Endodermal cell (in vitro differentiated cells): ENCODE data around the gene GNG12. TPM values are rescaled to one million over a fixed set of nuclear protein-coding genes. Genes with fewer than 3 reads are reported as not detected.

Experiments
- DNase-seq: peaks from one replicate; pipeline ENCODE4 v3.0.0-alpha.2; 2017
- H3K27ac ChIP-seq: 2 replicates; pipeline ENCODE4 v1.5.1; 2013; ENCODE audit warnings: mild to moderate bottlenecking, low read depth, low read length, moderate library complexity
- H3K27me3 ChIP-seq: 2 replicates; pipeline ENCODE4 v1.6.1; 2013; ENCODE audit warnings: mild to moderate bottlenecking, low read length, moderate library complexity; ENCODE audit not compliant: insufficient read depth, control insufficient read depth, poor library complexity, severe bottlenecking
- H3K36me3 ChIP-seq: 2 replicates; pipeline ENCODE4 v1.7.0; 2013; ENCODE audit warnings: mild to moderate bottlenecking, low read length, moderate library complexity; ENCODE audit not compliant: control insufficient read depth, insufficient read depth
- H3K4me1 ChIP-seq: one replicate; pipeline ENCODE4 v1.7.0; 2013; ENCODE audit warnings: low read length; ENCODE audit not compliant: control insufficient read depth, insufficient read depth
- H3K4me3 ChIP-seq: 2 replicates; pipeline ENCODE4 v1.5.1; 2013; ENCODE audit warnings: mild to moderate bottlenecking, low read length, moderate library complexity
- H3K9ac ChIP-seq: 2 replicates; pipeline ENCODE4 v1.6.1; 2013; ENCODE audit warnings: mild to moderate bottlenecking, low read length, moderate library complexity; ENCODE audit not compliant: poor library complexity, severe bottlenecking; ENCODE audit errors: extremely low read depth
- H3K9me3 ChIP-seq: 2 replicates; pipeline ENCODE4 v1.6.1; 2013; ENCODE audit warnings: mild to moderate bottlenecking, low read length, moderate library complexity; ENCODE audit not compliant: control insufficient read depth
- H3K27ac Mint-ChIP-seq: 2 replicates; pipeline ENCODE4 v1.8.0; 2020; ENCODE audit warnings: mixed read lengths
- H3K27me3 Mint-ChIP-seq: 2 replicates; pipeline ENCODE4 v1.8.0; 2021; ENCODE audit warnings: mild to moderate bottlenecking, mixed read lengths; ENCODE audit not compliant: insufficient read depth
- H3K36me3 Mint-ChIP-seq: 2 replicates; pipeline ENCODE4 v1.8.0; 2020; ENCODE audit warnings: low read depth, mixed read lengths
- H3K4me1 Mint-ChIP-seq: 2 replicates; pipeline ENCODE4 v1.8.0; 2020; ENCODE audit warnings: mixed read lengths
- H3K4me3 Mint-ChIP-seq: 2 replicates; pipeline ENCODE4 v1.8.0; 2020; ENCODE audit warnings: mild to moderate bottlenecking, moderate library complexity, mixed read lengths
- H3K9me3 Mint-ChIP-seq: 2 replicates; pipeline ENCODE4 v1.8.0; 2020; ENCODE audit warnings: mild to moderate bottlenecking, mixed read lengths
- WGBS, 2 experiments: methylation state at CpG; one replicate each; pipeline versions ENCODE4 v1.1.5 to v1.1.7; 2013; ENCODE audit warnings: missing lambda C conversion rate in 2 of 2, mixed read lengths in 1 of 2; ENCODE audit not compliant: insufficient coverage in 1 of 2, insufficient read length in 1 of 2; 5-methylcytosine and 5-hydroxymethylcytosine counted together
- total RNA-seq, 2 donors: library from RNA; stranded (reverse); fragmentation: NEBNext Ultra II Directional in 1 of 2; extraction: Animal tissue kit (Norgen Biotek cat#: 25700) in 1 of 2; gene quantifications; 2 replicates in 1 of 2; 3 replicates in 1 of 2; pipeline ENCODE4 v1.2.1, GENCODE V29; 2021
- TF ChIP-seq, protein P1 (sequence below): fragments of 200-600 bp; sonication (generic); conservative IDR thresholded peaks from 2 replicates; pipeline ENCODE4 v1.5.0; 2021; ENCODE audit warnings: antibody characterized with exemption, mild to moderate bottlenecking

GNG12 gene
- total RNA-seq, 2 donors from 2014 or later: 7.7 to 9.2 TPM

DNA sequence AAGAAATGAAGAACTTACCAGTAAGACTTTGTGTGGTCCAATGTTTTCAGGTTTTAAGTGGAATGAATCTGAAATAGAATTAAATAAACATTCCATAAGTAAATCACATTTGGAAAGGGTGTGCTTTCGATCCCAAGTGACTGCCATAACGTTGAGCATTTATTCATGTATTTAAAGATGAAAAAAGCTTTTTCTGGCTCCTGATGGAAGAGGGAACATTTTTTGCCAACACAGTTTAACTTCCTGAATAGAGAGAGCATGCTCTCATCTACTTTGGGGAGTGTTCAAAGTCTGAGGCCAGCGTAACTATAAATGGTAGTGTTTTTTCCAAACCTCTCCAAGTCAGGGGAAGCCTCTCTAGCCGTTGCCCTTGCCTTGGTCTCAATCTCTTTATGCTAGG is 55.8 kb downstream of the GNG12 start:
- Mint-ChIP-seq H3K4me3 (no peak overlapping the region), H3K36me3 (no peaks in the 10 kb centered on the region), H3K27me3 (peaks cover 2% of the 10 kb centered on the region), H3K4me1 (no peaks in the 10 kb centered on the region), H3K9me3 (no peaks in the 10 kb centered on the region), H3K27ac (no peak overlapping the region)
- Histone ChIP-seq H3K4me3 (no peak overlapping the region), H3K27me3 (no peaks in the 10 kb centered on the region), H3K4me1 (no peaks in the 10 kb centered on the region), H3K27ac (no peak overlapping the region), H3K9me3 (no peaks in the 10 kb centered on the region), H3K36me3 (no peaks in the 10 kb centered on the region), H3K9ac (no peak overlapping the region)
- TF ChIP-seq, protein P1, sequence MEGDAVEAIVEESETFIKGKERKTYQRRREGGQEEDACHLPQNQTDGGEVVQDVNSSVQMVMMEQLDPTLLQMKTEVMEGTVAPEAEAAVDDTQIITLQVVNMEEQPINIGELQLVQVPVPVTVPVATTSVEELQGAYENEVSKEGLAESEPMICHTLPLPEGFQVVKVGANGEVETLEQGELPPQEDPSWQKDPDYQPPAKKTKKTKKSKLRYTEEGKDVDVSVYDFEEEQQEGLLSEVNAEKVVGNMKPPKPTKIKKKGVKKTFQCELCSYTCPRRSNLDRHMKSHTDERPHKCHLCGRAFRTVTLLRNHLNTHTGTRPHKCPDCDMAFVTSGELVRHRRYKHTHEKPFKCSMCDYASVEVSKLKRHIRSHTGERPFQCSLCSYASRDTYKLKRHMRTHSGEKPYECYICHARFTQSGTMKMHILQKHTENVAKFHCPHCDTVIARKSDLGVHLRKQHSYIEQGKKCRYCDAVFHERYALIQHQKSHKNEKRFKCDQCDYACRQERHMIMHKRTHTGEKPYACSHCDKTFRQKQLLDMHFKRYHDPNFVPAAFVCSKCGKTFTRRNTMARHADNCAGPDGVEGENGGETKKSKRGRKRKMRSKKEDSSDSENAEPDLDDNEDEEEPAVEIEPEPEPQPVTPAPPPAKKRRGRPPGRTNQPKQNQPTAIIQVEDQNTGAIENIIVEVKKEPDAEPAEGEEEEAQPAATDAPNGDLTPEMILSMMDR: no peak
- WGBS, 2 experiments: 83 to 93% methylated on average over 1 to 4 of the region's 4 CpGs
- no peak for DNase-seq

DNA sequence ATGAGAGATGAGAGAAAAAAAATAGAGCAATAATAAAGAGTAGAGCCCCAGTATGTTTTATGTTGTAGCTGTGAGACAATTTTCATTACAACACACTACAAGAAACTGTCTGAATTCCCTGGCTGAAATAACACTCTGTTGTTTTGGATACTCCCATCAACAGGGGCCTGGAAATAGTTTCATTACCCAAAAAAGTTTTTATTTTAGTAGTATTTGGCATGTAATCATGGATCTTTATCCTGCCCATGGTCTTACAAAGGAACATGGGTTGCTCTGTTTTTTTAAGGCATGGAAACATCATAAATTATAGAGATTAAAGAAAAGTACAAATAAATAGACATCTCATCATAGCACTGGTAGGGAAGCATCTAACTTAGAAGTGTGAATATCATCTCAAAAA is 56.3 kb downstream of the GNG12 start:
- H3K9me3 Mint-ChIP-seq: no peaks in the 10 kb centered on the region

DNA sequence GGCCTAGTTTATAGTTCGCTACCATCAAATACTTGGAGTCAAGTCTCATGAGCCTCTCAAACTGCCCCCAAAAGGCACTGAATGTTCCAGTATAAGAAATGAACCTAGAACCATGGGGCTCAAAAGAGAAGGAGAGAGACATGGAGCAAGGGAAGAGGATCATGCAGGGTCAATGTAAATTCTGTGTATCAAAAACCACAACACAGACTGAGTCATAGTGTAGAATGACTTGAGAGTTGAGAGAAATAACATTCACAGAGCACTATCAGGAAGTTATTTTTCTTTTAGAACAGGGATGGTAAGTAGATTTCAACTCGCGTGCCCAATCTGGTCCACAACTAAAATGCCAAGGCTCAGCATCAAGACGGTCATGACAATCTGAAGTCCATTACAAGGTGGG is 59.8 kb downstream of the GNG12 start:
- TF ChIP-seq, protein P1: no peak

More for the DNA sequence above, 56.3 kb downstream of the GNG12 start:
- Histone ChIP-seq H3K36me3 (no peaks in the 10 kb centered on the region), H3K4me1 (no peaks in the 10 kb centered on the region), H3K9ac (no peak overlapping the region), H3K27ac (no peak overlapping the region), H3K27me3 (no peaks in the 10 kb centered on the region), H3K9me3 (no peaks in the 10 kb centered on the region), H3K4me3 (no peak overlapping the region)
- no peaks in the 10 kb centered on the region for H3K36me3 Mint-ChIP-seq
- H3K4me1 Mint-ChIP-seq: no peaks in the 10 kb centered on the region
- no peak overlapping the region for H3K4me3 Mint-ChIP-seq
- DNase-seq: no peak
- peaks cover 2% of the 10 kb centered on the region for H3K27me3 Mint-ChIP-seq
- TF ChIP-seq, protein P1: no peak
- no peak overlapping the region for H3K27ac Mint-ChIP-seq

More for the DNA sequence above, 59.8 kb downstream of the GNG12 start:
- H3K4me3 Mint-ChIP-seq: no peak overlapping the region
- H3K36me3 Mint-ChIP-seq: no peaks in the 10 kb centered on the region
- Histone ChIP-seq H3K4me1 (no peaks in the 10 kb centered on the region), H3K27ac (no peak overlapping the region), H3K27me3 (no peaks in the 10 kb centered on the region), H3K9me3 (no peaks in the 10 kb centered on the region), H3K9ac (no peak overlapping the region), H3K36me3 (no peaks in the 10 kb centered on the region), H3K4me3 (no peak overlapping the region)
- no peaks in the 10 kb centered on the region for H3K9me3 Mint-ChIP-seq
- DNase-seq: no peak
- WGBS, 2 experiments: 93 to 94% methylated on average over 3 to 4 of the region's 4 CpGs
- no peaks in the 10 kb centered on the region for H3K4me1 Mint-ChIP-seq
- no peak overlapping the region for H3K27ac Mint-ChIP-seq
- H3K27me3 Mint-ChIP-seq: peaks cover 2% of the 10 kb centered on the region
